GM10248 (cell line): Measurements from ENCODE around the gene ARHGAP15.
A peak's percentile ranks its signal among the peaks of the same experiment; 100 is the strongest.

Experiments used
- CTCF ChIA-PET: fragments of 300-600 bp; sonication (Branson Sonifier 250); formaldehyde crosslinking; extraction: SDS; loops from one replicate; lab custom pipeline; 2021; ENCODE audit warnings: antibody characterized with exemption; lab: Yijun Ruan, JAX
- POLR2A ChIA-PET: fragments of 350-650 bp; sonication (Branson Sonifier 250); formaldehyde crosslinking; extraction: SDS; loops from one replicate; lab custom pipeline; 2020; ENCODE audit warnings: antibody characterized with exemption; lab: Yijun Ruan, JAX
- DNase-seq: peaks from one replicate; pipeline ENCODE4 v3.0.0; 2012; ENCODE audit errors: extremely low spot score
- TF ChIP-seq, protein P1 (sequence below): IDR thresholded peaks from 2 replicates; pipeline ENCODE4 v1.5.1; 2012; ENCODE audit warnings: mild to moderate bottlenecking, low read depth; ENCODE audit errors: extremely low read depth, missing control alignments, control extremely low read depth

ARHGAP15 gene

GRCh38 chr2:143691121-143691520 lies 561.9 kb downstream of the ARHGAP15 start:
- ChIA-PET POLR2A (no interaction called here), CTCF (interaction anchor here (1.4 to 3.2 kb wide), 3 partner anchors 7 to 196 kb away, joined by 3 to 10 read pairs (median 3); no protein-coding TSS in a partner anchor)
- DNase-seq = no peak
- TF ChIP-seq, protein P1, sequence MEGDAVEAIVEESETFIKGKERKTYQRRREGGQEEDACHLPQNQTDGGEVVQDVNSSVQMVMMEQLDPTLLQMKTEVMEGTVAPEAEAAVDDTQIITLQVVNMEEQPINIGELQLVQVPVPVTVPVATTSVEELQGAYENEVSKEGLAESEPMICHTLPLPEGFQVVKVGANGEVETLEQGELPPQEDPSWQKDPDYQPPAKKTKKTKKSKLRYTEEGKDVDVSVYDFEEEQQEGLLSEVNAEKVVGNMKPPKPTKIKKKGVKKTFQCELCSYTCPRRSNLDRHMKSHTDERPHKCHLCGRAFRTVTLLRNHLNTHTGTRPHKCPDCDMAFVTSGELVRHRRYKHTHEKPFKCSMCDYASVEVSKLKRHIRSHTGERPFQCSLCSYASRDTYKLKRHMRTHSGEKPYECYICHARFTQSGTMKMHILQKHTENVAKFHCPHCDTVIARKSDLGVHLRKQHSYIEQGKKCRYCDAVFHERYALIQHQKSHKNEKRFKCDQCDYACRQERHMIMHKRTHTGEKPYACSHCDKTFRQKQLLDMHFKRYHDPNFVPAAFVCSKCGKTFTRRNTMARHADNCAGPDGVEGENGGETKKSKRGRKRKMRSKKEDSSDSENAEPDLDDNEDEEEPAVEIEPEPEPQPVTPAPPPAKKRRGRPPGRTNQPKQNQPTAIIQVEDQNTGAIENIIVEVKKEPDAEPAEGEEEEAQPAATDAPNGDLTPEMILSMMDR = no peak

GRCh38 chr2:143692162-143692561 lies 562.9 kb downstream of the ARHGAP15 start:
- CTCF ChIA-PET = interaction anchor here (1.4 kb wide), 1 partner anchor 197 kb away, joined by 3 read pairs; no protein-coding TSS in a partner anchor
- TF ChIP-seq, protein P1 = no peak
- POLR2A ChIA-PET = no interaction called here
- no peak for DNase-seq

- ChIA-PET CTCF (no interaction called here), POLR2A (no interaction called here)
- no peak for DNase-seq
- TF ChIP-seq, protein P1 = no peak
These were observed 563.7 kb downstream of the ARHGAP15 start for GRCh38 chr2:143692967-143693366.

DNA sequence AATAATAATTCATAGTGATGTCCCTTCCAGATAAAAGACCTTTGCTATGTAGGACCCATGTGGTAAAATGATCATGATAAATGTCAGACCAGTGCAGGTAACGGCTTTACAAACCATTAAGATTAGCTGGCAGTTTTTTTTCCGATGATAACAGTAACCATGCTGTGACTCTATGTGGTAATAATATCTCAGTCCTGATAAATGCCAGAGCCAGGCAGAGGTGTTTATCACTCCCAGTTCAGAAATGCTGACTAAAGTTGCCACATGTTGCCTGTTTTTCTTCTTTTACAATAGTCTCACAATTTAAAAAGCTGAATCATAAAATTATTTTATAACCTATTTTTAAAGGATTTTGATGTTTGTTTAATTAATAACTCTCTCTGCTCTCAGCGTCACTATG lies 565.1 kb downstream of the ARHGAP15 start:
- POLR2A ChIA-PET = no interaction called here
- CTCF ChIA-PET = interaction anchor here (0.8 to 1.4 kb wide), 3 partner anchors 9 to 17 kb away, joined by 3 to 4 read pairs (median 3); no protein-coding TSS in a partner anchor
- no peak for DNase-seq
- TF ChIP-seq, protein P1 = no peak

GRCh38 chr2:143696651-143697050 lies 567.4 kb downstream of the ARHGAP15 start:
- TF ChIP-seq, protein P1 = no peak
- peak; percentile 13 for DNase-seq
- ChIA-PET CTCF (no interaction called here), POLR2A (interaction anchor here (0.6 kb wide), 1 partner anchor 105 kb away, joined by 3 read pairs; no protein-coding TSS in a partner anchor)

GRCh38 chr2:143697744-143698143 lies 568.5 kb downstream of the ARHGAP15 start:
- ChIA-PET CTCF (interaction anchor here (1.1 to 2.0 kb wide), 2 partner anchors 8 to 11 kb away, joined by 4 to 10 read pairs; no protein-coding TSS in a partner anchor), POLR2A (no interaction called here)
- DNase-seq = no peak
- TF ChIP-seq, protein P1 = no peak
